Measurements from ENCODE around the gene MAPKBP1.

- TF ChIP-seq, protein P1, sequence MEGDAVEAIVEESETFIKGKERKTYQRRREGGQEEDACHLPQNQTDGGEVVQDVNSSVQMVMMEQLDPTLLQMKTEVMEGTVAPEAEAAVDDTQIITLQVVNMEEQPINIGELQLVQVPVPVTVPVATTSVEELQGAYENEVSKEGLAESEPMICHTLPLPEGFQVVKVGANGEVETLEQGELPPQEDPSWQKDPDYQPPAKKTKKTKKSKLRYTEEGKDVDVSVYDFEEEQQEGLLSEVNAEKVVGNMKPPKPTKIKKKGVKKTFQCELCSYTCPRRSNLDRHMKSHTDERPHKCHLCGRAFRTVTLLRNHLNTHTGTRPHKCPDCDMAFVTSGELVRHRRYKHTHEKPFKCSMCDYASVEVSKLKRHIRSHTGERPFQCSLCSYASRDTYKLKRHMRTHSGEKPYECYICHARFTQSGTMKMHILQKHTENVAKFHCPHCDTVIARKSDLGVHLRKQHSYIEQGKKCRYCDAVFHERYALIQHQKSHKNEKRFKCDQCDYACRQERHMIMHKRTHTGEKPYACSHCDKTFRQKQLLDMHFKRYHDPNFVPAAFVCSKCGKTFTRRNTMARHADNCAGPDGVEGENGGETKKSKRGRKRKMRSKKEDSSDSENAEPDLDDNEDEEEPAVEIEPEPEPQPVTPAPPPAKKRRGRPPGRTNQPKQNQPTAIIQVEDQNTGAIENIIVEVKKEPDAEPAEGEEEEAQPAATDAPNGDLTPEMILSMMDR (IDR thresholded peaks at IDR 0.05): no peak
- no peak for TF ChIP-seq POLR2A (IDR thresholded peaks at IDR 0.05)
Measured at GRCh38 chr15:41870689-41871081, 96.4 kb downstream of the MAPKBP1 start.
